Erythroblast (primary cell): Measurements from ENCODE around the gene LILRB2.

Experiments used
- GATA1 ChIP-seq: IDR thresholded peaks from 2 replicates; pipeline ENCODE4 v1.6.1; 2011; ENCODE audit warnings: low read depth, mild to moderate bottlenecking, control low read depth, low read length, moderate library complexity
- POLR2A ChIP-seq: IDR thresholded peaks from 2 replicates; pipeline ENCODE4 v1.6.1; 2011; ENCODE audit warnings: mild to moderate bottlenecking, low read length

DNA sequence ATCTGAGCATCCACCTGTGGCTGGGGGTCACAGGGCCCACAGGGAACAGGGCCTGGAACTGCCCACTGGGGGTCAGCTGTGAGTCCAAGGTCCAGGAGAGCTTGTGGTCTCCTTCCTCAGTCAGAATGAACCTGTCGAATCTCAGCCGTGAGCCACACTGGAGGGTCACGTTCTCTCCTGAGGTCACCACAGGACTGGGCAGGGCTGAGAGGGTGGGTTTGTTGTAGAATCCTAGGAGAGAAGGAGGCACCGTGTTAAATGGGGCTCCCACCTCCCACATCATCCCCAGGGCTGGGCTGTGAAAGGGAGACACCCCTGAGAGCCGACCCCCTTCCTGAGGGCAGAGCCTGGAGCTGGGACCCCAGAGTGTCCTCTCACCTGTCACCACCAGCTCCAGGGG, 30.6 kb upstream of the LILRB2 start:
- TF ChIP-seq POLR2A (no peak), GATA1 (no peak)
